Small intestine (tissue), 7 donors: ENCODE measurements around the gene PRTFDC1. TPM values are rescaled to one million over a fixed set of nuclear protein-coding genes. Genes with fewer than 3 reads are reported as not detected.

Experiments used
- DNase-seq, 2 donors: peaks; one replicate each; pipeline versions ENCODE4 v3.0.0 to v3.0.0-alpha.2; 2013
- FAIRE-seq: peaks from 2 replicates; lab custom pipeline; 2012; peaks lifted over from hg19 to GRCh38; lab: Jason Lieb, UNC
- H3K27ac ChIP-seq, 3 donors: one replicate each; pipeline ENCODE4 v1.5.1; 2013; ENCODE audit warnings: low read length in 2 of 3, mild to moderate bottlenecking in 2 of 3, control low read depth in 1 of 3, inconsistent platforms in 1 of 3, low read depth in 1 of 3, moderate library complexity in 1 of 3
- H3K27me3 ChIP-seq, 3 donors: one replicate each; pipeline ENCODE4 v1.6.1; 2013; ENCODE audit warnings: low read length in 3 of 3, inconsistent platforms in 1 of 3; ENCODE audit not compliant: control insufficient read depth in 3 of 3, insufficient read depth in 3 of 3
- H3K36me3 ChIP-seq, 3 donors: one replicate each; pipeline ENCODE4 v1.6.1; 2013; ENCODE audit warnings: low read length in 3 of 3, inconsistent platforms in 1 of 3, low read depth in 1 of 3, mild to moderate bottlenecking in 1 of 3, moderate library complexity in 1 of 3; ENCODE audit not compliant: control insufficient read depth in 3 of 3, insufficient read depth in 2 of 3
- H3K4me1 ChIP-seq, 3 donors: one replicate each; pipeline ENCODE4 v1.6.1; 2013; ENCODE audit warnings: low read length in 2 of 3, inconsistent platforms in 1 of 3, low read depth in 1 of 3, mild to moderate bottlenecking in 1 of 3, moderate library complexity in 1 of 3; ENCODE audit not compliant: control insufficient read depth in 3 of 3, insufficient read depth in 2 of 3
- H3K4me3 ChIP-seq, 3 donors: one replicate each; pipeline ENCODE4 v1.5.1; 2013; ENCODE audit warnings: low read length in 3 of 3, control low read depth in 1 of 3, inconsistent platforms in 1 of 3, low read depth in 1 of 3, mild to moderate bottlenecking in 1 of 3, moderate library complexity in 1 of 3
- H3K9me3 ChIP-seq, 2 donors: one replicate each; pipeline ENCODE4 v1.6.1; 2013; ENCODE audit warnings: low read depth in 1 of 2, low read length in 1 of 2; ENCODE audit not compliant: control insufficient read depth in 2 of 2, insufficient read depth in 1 of 2
- WGBS, 3 donors: extraction: QIAGEN DNeasy Blood & Tissue Kit; methylation state at CpG; one replicate each; pipeline ENCODE4 v1.1.7; 2013; 5-methylcytosine and 5-hydroxymethylcytosine counted together
- polyA plus RNA-seq, 4 donors: library from polyadenylated mRNA; stranded (reverse) in 3 of 4; unstranded in 1 of 4; fragments of 200-250 nt in 3 of 4; fragments of 120-200 nt in 1 of 4; gene quantifications; one replicate each; pipeline versions ENCODE4 v1.2.1 to v1.2.3, GENCODE V29; 2013
- donor health status: healthy with polysubstance abuse.
- donor health status: control.
- donor health status: control.
- donor health status: Bipolar disorder and iron deficiency.
- donor health status: healthy.

PRTFDC1 gene
- polyA plus RNA-seq, 4 donors = 9.7 to 28.1 (median 12.9) TPM

- DNase-seq = no peak
- no peak overlapping the region for H3K4me3 ChIP-seq
- H3K9me3 ChIP-seq = peaks cover 0 to 4% of the 10 kb centered on the region in 2 donors
- H3K36me3 ChIP-seq = no peaks in the 10 kb centered on the region
- WGBS, 3 donors = 24 to 65% (median 43%) methylated on average over 1 of the region's 1 CpG
- peak overlapping the region; percentile 55 to 90 (median 60) for H3K27ac ChIP-seq
- FAIRE-seq = no peak
- no peaks in the 10 kb centered on the region for H3K27me3 ChIP-seq
- peaks cover 8 to 29% (median 11%) of the 10 kb centered on the region in 3 donors for H3K4me1 ChIP-seq
These were observed 50.0 kb downstream of the PRTFDC1 start for GRCh38 chr10:24902400-24902728.

- DNase-seq = peak; percentile 87 to 98
- FAIRE-seq = peak; percentile 61
- Histone ChIP-seq H3K36me3 (no peaks in the 10 kb centered on the region), H3K27me3 (no peaks in the 10 kb centered on the region), H3K4me3 (no peak overlapping the region), H3K4me1 (peaks cover 8 to 29% (median 11%) of the 10 kb centered on the region in 3 donors), H3K9me3 (peaks cover 0 to under 1% of the 10 kb centered on the region in 2 donors), H3K27ac (peak overlapping the region; percentile 55 to 90 (median 81))
- WGBS, 3 donors = 10 to 26% (median 16%) methylated on average over 5 of the region's 5 CpGs
These were observed 50.6 kb downstream of the PRTFDC1 start for GRCh38 chr10:24901686-24902399.

GRCh38 chr10:24900888-24901685 is 51.3 kb downstream of the PRTFDC1 start:
- H3K9me3 ChIP-seq = no peaks in the 10 kb centered on the region
- FAIRE-seq (no peak), DNase-seq (no peak)
- no peaks in the 10 kb centered on the region for H3K36me3 ChIP-seq
- H3K4me1 ChIP-seq = peaks cover 7 to 29% (median 11%) of the 10 kb centered on the region in 3 donors
- H3K27ac ChIP-seq = peak overlapping the region; percentile 55 to 81 (median 77)
- no peaks in the 10 kb centered on the region for H3K27me3 ChIP-seq
- H3K4me3 ChIP-seq = no peak overlapping the region
- 76 to 83% (median 76%) methylated on average over 7 of the region's 7 CpGs for WGBS, 3 donors

- no peaks in the 10 kb centered on the region for H3K27me3 ChIP-seq
- WGBS, 3 donors = 93 to 96% (median 95%) methylated on average over 2 of the region's 2 CpGs
- peaks cover 5 to 24% (median 11%) of the 10 kb centered on the region in 3 donors for H3K4me1 ChIP-seq
- H3K9me3 ChIP-seq = no peaks in the 10 kb centered on the region
- FAIRE-seq (no peak), DNase-seq (no peak)
- no peak overlapping the region for H3K27ac ChIP-seq
- H3K36me3 ChIP-seq = no peaks in the 10 kb centered on the region
- no peak overlapping the region for H3K4me3 ChIP-seq
These were observed 52.8 kb downstream of the PRTFDC1 start for GRCh38 chr10:24899571-24899970.

GRCh38 chr10:24898501-24898900 is 53.9 kb downstream of the PRTFDC1 start:
- H3K4me3 ChIP-seq = no peak overlapping the region
- FAIRE-seq (no peak), DNase-seq (no peak)
- no peaks in the 10 kb centered on the region for H3K9me3 ChIP-seq
- peaks cover 0 to 4% (median 0%) of the 10 kb centered on the region in 3 donors for H3K36me3 ChIP-seq
- H3K27ac ChIP-seq = no peak overlapping the region
- H3K4me1 ChIP-seq = peaks cover 2 to 23% (median 10%) of the 10 kb centered on the region in 3 donors
- no peaks in the 10 kb centered on the region for H3K27me3 ChIP-seq
- WGBS, 3 donors = 96 to 98% (median 96%) methylated on average over 1 to 2 of the region's 2 CpGs

GRCh38 chr10:24897326-24897926 is 55.0 kb downstream of the PRTFDC1 start:
- WGBS, 3 donors = 79 to 86% (median 81%) methylated on average over 4 of the region's 4 CpGs
- DNase-seq (no peak), FAIRE-seq (no peak)

GRCh38 chr10:24894728-24895127 is 57.7 kb downstream of the PRTFDC1 start:
- 79 to 83% (median 82%) methylated on average over 8 of the region's 8 CpGs for WGBS, 3 donors
- no peaks in the 10 kb centered on the region for H3K9me3 ChIP-seq
- H3K27me3 ChIP-seq = no peaks in the 10 kb centered on the region
- DNase-seq (no peak), FAIRE-seq (no peak)
- peaks cover 0 to 4% (median 0%) of the 10 kb centered on the region in 3 donors for H3K36me3 ChIP-seq
- no peak overlapping the region for H3K27ac ChIP-seq
- H3K4me1 ChIP-seq = peaks cover 0 to 1% (median 0%) of the 10 kb centered on the region in 3 donors
- H3K4me3 ChIP-seq = peak overlapping the region in 1 of 3 donors; percentile 17

More at GRCh38 chr10:24897326-24897926, 55.0 kb downstream of the PRTFDC1 start:
- Histone ChIP-seq H3K9me3 (no peaks in the 10 kb centered on the region), H3K4me3 (no peak overlapping the region), H3K27ac (no peak overlapping the region), H3K27me3 (no peaks in the 10 kb centered on the region), H3K4me1 (peaks cover 2 to 12% (median 9%) of the 10 kb centered on the region in 3 donors), H3K36me3 (peaks cover 0 to 4% (median 0%) of the 10 kb centered on the region in 3 donors)

- no peak for FAIRE-seq
- H3K36me3 ChIP-seq = peaks cover 0 to 4% (median 0%) of the 10 kb centered on the region in 3 donors
- peak overlapping the region in 1 of 3 donors; percentile 17 for H3K4me3 ChIP-seq
- 79 to 86% (median 82%) methylated on average over 5 of the region's 5 CpGs for WGBS, 3 donors
- H3K27ac ChIP-seq = no peak overlapping the region
- H3K4me1 ChIP-seq = peaks cover 0 to 2% (median 0%) of the 10 kb centered on the region in 3 donors
- no peaks in the 10 kb centered on the region for H3K27me3 ChIP-seq
- DNase-seq = no peak
- no peaks in the 10 kb centered on the region for H3K9me3 ChIP-seq
These were observed 58.1 kb downstream of the PRTFDC1 start for GRCh38 chr10:24894309-24894708.
